Loucy (cell line): ENCODE data around the gene FEV.

Source experiments
- CTCF ChIP-seq: fragments of 200-600 bp; sonication (generic); conservative IDR thresholded peaks from 2 replicates; pipeline ENCODE4 v1.5.1; 2014; ENCODE audit warnings: mild to moderate bottlenecking, antibody characterized with exemption, low read length
- EZH2phosphoT487 ChIP-seq: fragments of 200-600 bp; IDR thresholded peaks from 2 replicates; pipeline ENCODE4 v1.6.1; 2018; ENCODE audit warnings: antibody characterized with exemption, mild to moderate bottlenecking, moderate library complexity, borderline replicate concordance

- TF ChIP-seq CTCF = no peak
- TF ChIP-seq EZH2phosphoT487 = no peak
Measured at GRCh38 chr2:218952160-218952559, 32.8 kb downstream of the FEV start.
